IMR-90 (cell line): ENCODE data around the gene DAAM1.

Source experiments
- CEBPB ChIP-seq: IDR thresholded peaks from 2 replicates; pipeline ENCODE4 v1.6.1; 2012; ENCODE audit warnings: low read depth, low read length, improper control_type of control experiment
- FOS ChIP-seq: fragments of 150-350 bp; IDR thresholded peaks from 2 replicates; pipeline ENCODE4 v1.6.1; 2016; ENCODE audit warnings: low read depth, low read length
- MAFK ChIP-seq: IDR thresholded peaks from 2 replicates; pipeline ENCODE4 v1.6.1; 2012; ENCODE audit warnings: low read depth, low read length, improper control_type of control experiment
- MAZ ChIP-seq: IDR thresholded peaks from 2 replicates; pipeline ENCODE4 v1.6.1; 2012; ENCODE audit warnings: low read depth, mild to moderate bottlenecking, low read length, improper control_type of control experiment, moderate library complexity, borderline replicate concordance
- MXI1 ChIP-seq: IDR thresholded peaks from 2 replicates; pipeline ENCODE4 v1.6.1; 2012; ENCODE audit warnings: low read depth, mild to moderate bottlenecking, low read length, moderate library complexity, borderline replicate concordance
- POLR2A ChIP-seq: IDR thresholded peaks from 2 replicates; pipeline ENCODE4 v1.6.1; 2012; ENCODE audit warnings: mild to moderate bottlenecking, low read depth, low read length
- RAD21 ChIP-seq: IDR thresholded peaks from 2 replicates; pipeline ENCODE4 v1.6.1; 2012; ENCODE audit warnings: low read length, improper control_type of control experiment
- RCOR1 ChIP-seq: IDR thresholded peaks from 2 replicates; pipeline ENCODE4 v1.6.1; 2012; ENCODE audit warnings: mild to moderate bottlenecking, low read length, improper control_type of control experiment; ENCODE audit not compliant: insufficient replicate concordance
- RFX5 ChIP-seq: IDR thresholded peaks from 2 replicates; pipeline ENCODE4 v1.8.0; 2012; ENCODE audit warnings: low read depth, mild to moderate bottlenecking, low read length, moderate library complexity
- SMC3 ChIP-seq: fragments of 150-350 bp; IDR thresholded peaks from 2 replicates; pipeline ENCODE4 v1.6.1; 2016; ENCODE audit warnings: low read depth, mild to moderate bottlenecking, antibody characterized with exemption, low read length, moderate library complexity
- TF ChIP-seq, protein P1 (sequence below): conservative IDR thresholded peaks from 2 replicates; pipeline ENCODE4 v1.5.1; 2012; ENCODE audit warnings: mild to moderate bottlenecking, low read depth, low read length, improper control_type of control experiment
- TF ChIP-seq, protein P2 (sequence below): fragments of 150-350 bp; IDR thresholded peaks from 2 replicates; pipeline ENCODE4 v1.6.1; 2016; ENCODE audit warnings: low read depth, mild to moderate bottlenecking, low read length, moderate library complexity, borderline replicate concordance

DNA sequence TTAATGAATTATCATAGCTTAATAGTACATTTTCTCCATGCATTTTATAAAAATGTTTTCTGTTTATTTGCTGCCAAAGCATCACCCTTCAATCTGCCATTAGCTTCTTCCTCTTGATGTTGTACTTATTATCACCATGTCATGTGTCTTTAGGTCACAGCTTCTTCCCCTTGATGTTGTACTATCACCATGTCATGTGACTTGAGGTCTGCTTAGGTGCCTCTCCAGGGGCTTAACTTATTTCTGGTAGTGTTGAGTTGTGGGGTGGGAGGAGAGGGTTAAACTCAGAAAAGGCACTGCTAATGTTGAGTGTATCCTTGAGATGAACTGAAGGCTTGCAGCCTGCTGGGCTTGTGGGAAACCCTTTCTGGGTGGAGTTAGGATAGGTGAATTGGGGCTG lies 87.8 kb downstream of the DAAM1 start:
- TF ChIP-seq MAFK, result no peak
- TF ChIP-seq, protein P1, sequence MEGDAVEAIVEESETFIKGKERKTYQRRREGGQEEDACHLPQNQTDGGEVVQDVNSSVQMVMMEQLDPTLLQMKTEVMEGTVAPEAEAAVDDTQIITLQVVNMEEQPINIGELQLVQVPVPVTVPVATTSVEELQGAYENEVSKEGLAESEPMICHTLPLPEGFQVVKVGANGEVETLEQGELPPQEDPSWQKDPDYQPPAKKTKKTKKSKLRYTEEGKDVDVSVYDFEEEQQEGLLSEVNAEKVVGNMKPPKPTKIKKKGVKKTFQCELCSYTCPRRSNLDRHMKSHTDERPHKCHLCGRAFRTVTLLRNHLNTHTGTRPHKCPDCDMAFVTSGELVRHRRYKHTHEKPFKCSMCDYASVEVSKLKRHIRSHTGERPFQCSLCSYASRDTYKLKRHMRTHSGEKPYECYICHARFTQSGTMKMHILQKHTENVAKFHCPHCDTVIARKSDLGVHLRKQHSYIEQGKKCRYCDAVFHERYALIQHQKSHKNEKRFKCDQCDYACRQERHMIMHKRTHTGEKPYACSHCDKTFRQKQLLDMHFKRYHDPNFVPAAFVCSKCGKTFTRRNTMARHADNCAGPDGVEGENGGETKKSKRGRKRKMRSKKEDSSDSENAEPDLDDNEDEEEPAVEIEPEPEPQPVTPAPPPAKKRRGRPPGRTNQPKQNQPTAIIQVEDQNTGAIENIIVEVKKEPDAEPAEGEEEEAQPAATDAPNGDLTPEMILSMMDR, result no peak
- TF ChIP-seq, protein P2, sequence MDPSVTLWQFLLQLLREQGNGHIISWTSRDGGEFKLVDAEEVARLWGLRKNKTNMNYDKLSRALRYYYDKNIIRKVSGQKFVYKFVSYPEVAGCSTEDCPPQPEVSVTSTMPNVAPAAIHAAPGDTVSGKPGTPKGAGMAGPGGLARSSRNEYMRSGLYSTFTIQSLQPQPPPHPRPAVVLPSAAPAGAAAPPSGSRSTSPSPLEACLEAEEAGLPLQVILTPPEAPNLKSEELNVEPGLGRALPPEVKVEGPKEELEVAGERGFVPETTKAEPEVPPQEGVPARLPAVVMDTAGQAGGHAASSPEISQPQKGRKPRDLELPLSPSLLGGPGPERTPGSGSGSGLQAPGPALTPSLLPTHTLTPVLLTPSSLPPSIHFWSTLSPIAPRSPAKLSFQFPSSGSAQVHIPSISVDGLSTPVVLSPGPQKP, result no peak
- TF ChIP-seq POLR2A, result no peak
- no peak for TF ChIP-seq MAZ
- TF ChIP-seq RFX5, result no peak
- no peak for TF ChIP-seq CEBPB
- no peak for TF ChIP-seq SMC3
- TF ChIP-seq FOS, result no peak
- no peak for TF ChIP-seq RAD21
- no peak for TF ChIP-seq MXI1
- no peak for TF ChIP-seq RCOR1
